Lower leg skin (tissue), 3 donors: Measurements from ENCODE around the gene GLCE.

ENCODE experiments used
- POLR2A ChIP-seq, 2 donors: fragments of 450-650 bp; IDR thresholded peaks; one replicate each; pipeline ENCODE4 v1.6.1; 2016 to 2017; ENCODE audit warnings: antibody characterized with exemption in 2 of 2, mild to moderate bottlenecking in 1 of 2, moderate library complexity in 1 of 2
- TF ChIP-seq, protein P1 (sequence below), 3 donors: fragments of 450-650 bp; IDR thresholded peaks; one replicate each; pipeline ENCODE4 v1.5.1; 2016; ENCODE audit warnings: antibody characterized with exemption in 3 of 3, mild to moderate bottlenecking in 3 of 3, moderate library complexity in 2 of 3

DNA sequence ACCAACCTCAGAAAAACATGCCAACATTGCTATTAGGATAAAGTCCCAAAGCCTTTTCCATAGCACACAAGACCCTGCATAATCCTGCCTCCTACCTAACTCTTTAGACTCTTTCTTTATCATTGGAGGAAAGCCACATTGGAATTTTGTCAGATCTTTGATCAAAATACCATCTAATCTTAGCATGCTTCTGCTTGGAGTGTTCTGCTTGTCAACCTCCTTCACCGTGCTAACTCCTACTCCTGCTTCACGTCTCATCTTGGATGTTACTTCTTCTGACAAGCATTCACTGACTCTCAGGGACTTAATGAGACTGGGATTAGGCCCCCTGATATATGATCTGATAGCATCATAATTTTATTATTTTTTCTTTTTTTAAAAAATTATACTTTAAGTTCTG is 7.4 kb upstream of the GLCE start:
- TF ChIP-seq, protein P1, sequence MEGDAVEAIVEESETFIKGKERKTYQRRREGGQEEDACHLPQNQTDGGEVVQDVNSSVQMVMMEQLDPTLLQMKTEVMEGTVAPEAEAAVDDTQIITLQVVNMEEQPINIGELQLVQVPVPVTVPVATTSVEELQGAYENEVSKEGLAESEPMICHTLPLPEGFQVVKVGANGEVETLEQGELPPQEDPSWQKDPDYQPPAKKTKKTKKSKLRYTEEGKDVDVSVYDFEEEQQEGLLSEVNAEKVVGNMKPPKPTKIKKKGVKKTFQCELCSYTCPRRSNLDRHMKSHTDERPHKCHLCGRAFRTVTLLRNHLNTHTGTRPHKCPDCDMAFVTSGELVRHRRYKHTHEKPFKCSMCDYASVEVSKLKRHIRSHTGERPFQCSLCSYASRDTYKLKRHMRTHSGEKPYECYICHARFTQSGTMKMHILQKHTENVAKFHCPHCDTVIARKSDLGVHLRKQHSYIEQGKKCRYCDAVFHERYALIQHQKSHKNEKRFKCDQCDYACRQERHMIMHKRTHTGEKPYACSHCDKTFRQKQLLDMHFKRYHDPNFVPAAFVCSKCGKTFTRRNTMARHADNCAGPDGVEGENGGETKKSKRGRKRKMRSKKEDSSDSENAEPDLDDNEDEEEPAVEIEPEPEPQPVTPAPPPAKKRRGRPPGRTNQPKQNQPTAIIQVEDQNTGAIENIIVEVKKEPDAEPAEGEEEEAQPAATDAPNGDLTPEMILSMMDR (IDR thresholded peaks at IDR 0.05), result no peak
- TF ChIP-seq POLR2A (IDR thresholded peaks at IDR 0.05), result no peak
